Breast epithelium (tissue), 3 donors: ENCODE results near the gene RHOG.

Source experiments
- POLR2A ChIP-seq: fragments of 450-650 bp; IDR thresholded peaks from one replicate; pipeline ENCODE4 v1.6.1; 2016; ENCODE audit warnings: antibody characterized with exemption, mild to moderate bottlenecking, moderate library complexity
- POLR2AphosphoS5 ChIP-seq, 3 donors: sonication (generic); formaldehyde crosslinking; IDR thresholded peaks; one replicate each; pipeline ENCODE4 v1.6.1; 2017; ENCODE audit warnings: antibody characterized with exemption in 3 of 3
- TF ChIP-seq, protein P1 (sequence below), 3 donors: fragments of 450-650 bp; IDR thresholded peaks; one replicate each; pipeline ENCODE4 v1.5.1; 2016 to 2017; ENCODE audit warnings: antibody characterized with exemption in 3 of 3, mild to moderate bottlenecking in 3 of 3, moderate library complexity in 3 of 3

DNA sequence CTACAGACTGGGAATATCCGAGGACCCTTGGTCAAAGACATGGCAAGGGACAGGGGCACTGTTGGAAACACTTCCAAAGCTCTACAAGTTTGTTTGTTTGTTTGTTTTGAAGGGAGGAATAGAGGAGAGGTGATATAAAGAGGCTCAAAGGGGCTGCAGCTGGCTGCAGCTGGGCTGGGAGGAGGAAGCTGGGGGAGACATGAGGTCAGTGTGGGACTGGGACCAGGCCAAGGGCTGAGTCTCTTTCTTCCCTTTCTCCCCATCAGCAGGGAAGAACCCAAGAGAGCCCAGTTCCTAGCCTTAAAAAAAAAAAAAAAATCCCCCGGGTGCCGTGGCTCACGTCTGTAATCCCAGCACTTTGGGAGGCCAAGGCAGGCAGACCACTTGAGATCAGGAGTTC is 5.0 kb downstream of the RHOG start:
- TF ChIP-seq, protein P1, sequence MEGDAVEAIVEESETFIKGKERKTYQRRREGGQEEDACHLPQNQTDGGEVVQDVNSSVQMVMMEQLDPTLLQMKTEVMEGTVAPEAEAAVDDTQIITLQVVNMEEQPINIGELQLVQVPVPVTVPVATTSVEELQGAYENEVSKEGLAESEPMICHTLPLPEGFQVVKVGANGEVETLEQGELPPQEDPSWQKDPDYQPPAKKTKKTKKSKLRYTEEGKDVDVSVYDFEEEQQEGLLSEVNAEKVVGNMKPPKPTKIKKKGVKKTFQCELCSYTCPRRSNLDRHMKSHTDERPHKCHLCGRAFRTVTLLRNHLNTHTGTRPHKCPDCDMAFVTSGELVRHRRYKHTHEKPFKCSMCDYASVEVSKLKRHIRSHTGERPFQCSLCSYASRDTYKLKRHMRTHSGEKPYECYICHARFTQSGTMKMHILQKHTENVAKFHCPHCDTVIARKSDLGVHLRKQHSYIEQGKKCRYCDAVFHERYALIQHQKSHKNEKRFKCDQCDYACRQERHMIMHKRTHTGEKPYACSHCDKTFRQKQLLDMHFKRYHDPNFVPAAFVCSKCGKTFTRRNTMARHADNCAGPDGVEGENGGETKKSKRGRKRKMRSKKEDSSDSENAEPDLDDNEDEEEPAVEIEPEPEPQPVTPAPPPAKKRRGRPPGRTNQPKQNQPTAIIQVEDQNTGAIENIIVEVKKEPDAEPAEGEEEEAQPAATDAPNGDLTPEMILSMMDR (IDR thresholded peaks at IDR 0.05) = no peak
- TF ChIP-seq POLR2A (no peak), POLR2AphosphoS5 (IDR thresholded peaks at IDR 0.05) (no peak)
